HUES64 (cell line): ENCODE data around the gene COL9A3.
A peak's percentile ranks its signal among the peaks of the same experiment; 100 is the strongest.

ENCODE experiments used
- H3K27ac ChIP-seq: 2 replicates; pipeline ENCODE4 v1.7.0; 2013; ENCODE audit warnings: low read depth, low read length, inconsistent platforms
- H3K27me3 ChIP-seq: 2 replicates; pipeline ENCODE4 v1.6.1; 2013; ENCODE audit warnings: mild to moderate bottlenecking, low read length; ENCODE audit not compliant: insufficient read depth
- H3K36me3 ChIP-seq: 2 replicates; pipeline ENCODE4 v1.6.1; 2013; ENCODE audit warnings: mild to moderate bottlenecking, low read length; ENCODE audit not compliant: insufficient read depth
- H3K4me1 ChIP-seq: 2 replicates; pipeline ENCODE4 v1.6.1; 2013; ENCODE audit warnings: mild to moderate bottlenecking, low read length, moderate library complexity; ENCODE audit not compliant: insufficient read depth
- H3K4me3 ChIP-seq: 2 replicates; pipeline ENCODE4 v1.5.1; 2013; ENCODE audit warnings: mild to moderate bottlenecking, low read length, moderate library complexity
- H3K9ac ChIP-seq: 2 replicates; pipeline ENCODE4 v1.6.1; 2013; ENCODE audit warnings: mild to moderate bottlenecking, low read depth, low read length
- H3K9me3 ChIP-seq: 2 replicates; pipeline ENCODE4 v1.6.1; 2013; ENCODE audit warnings: low read depth, low read length; ENCODE audit not compliant: insufficient read depth
- WGBS: fragments of 150-250, 120-280 bp; methylation state at CpG from one replicate; pipeline ENCODE4 v1.1.7; 2013; ENCODE audit warnings: missing lambda C conversion rate; 5-methylcytosine and 5-hydroxymethylcytosine counted together

Gene COL9A3

GRCh38 chr20:62822239-62822787 is 5.5 kb downstream of the COL9A3 start:
- peaks cover 4% of the 10 kb centered on the region; the same call in 1 of the 2 replicates for H3K4me1 ChIP-seq

GRCh38 chr20:62822788-62823651 is 6.2 kb downstream of the COL9A3 start:
- peak overlapping the region; percentile 47; the same call in 1 of the 2 replicates for H3K27ac ChIP-seq
- H3K36me3 ChIP-seq: peaks cover 18% of the 10 kb centered on the region
- H3K4me3 ChIP-seq: no peak overlapping the region
- WGBS: 78% methylated on average over 24 of the region's 24 CpGs
- no peaks in the 10 kb centered on the region for H3K9me3 ChIP-seq
- H3K9ac ChIP-seq: no peak overlapping the region
- peaks cover 4% of the 10 kb centered on the region; the same call in 1 of the 2 replicates for H3K4me1 ChIP-seq
- no peaks in the 10 kb centered on the region; the same call in 1 of the 2 replicates for H3K27me3 ChIP-seq

More at GRCh38 chr20:62822239-62822787, 5.5 kb downstream of the COL9A3 start:
- Histone ChIP-seq H3K36me3 (peaks cover 11% of the 10 kb centered on the region), H3K27ac (no peak overlapping the region; the same call in 1 of the 2 replicates), H3K4me3 (no peak overlapping the region), H3K9ac (no peak overlapping the region), H3K27me3 (peaks cover 3% of the 10 kb centered on the region), H3K9me3 (no peaks in the 10 kb centered on the region)
- 83% methylated on average over 7 of the region's 7 CpGs for WGBS

GRCh38 chr20:62823688-62824475 is 7.0 kb downstream of the COL9A3 start:
- Histone ChIP-seq H3K4me3 (no peak overlapping the region), H3K27me3 (no peaks in the 10 kb centered on the region; the same call in 1 of the 2 replicates), H3K36me3 (peaks cover 22% of the 10 kb centered on the region), H3K9ac (no peak overlapping the region), H3K27ac (peak overlapping the region; percentile 47; the same call in 1 of the 2 replicates), H3K9me3 (no peaks in the 10 kb centered on the region), H3K4me1 (peaks cover 4% of the 10 kb centered on the region; the same call in 1 of the 2 replicates)
- 76% methylated on average over 38 of the region's 38 CpGs for WGBS

- Histone ChIP-seq H3K9me3 (no peaks in the 10 kb centered on the region), H3K4me3 (no peak overlapping the region), H3K4me1 (peaks cover 4% of the 10 kb centered on the region; the same call in 1 of the 2 replicates), H3K27me3 (no peaks in the 10 kb centered on the region; the same call in 1 of the 2 replicates), H3K36me3 (peaks cover 25% of the 10 kb centered on the region), H3K9ac (no peak overlapping the region), H3K27ac (peak overlapping the region; percentile 18; the same call in 1 of the 2 replicates)
- 49% methylated on average over 25 of the region's 36 CpGs for WGBS
These were observed 7.9 kb downstream of the COL9A3 start for GRCh38 chr20:62824476-62825332.

- Histone ChIP-seq H3K9me3 (no peaks in the 10 kb centered on the region), H3K27me3 (no peaks in the 10 kb centered on the region; the same call in 1 of the 2 replicates), H3K4me1 (peaks cover 4% of the 10 kb centered on the region; the same call in 1 of the 2 replicates), H3K27ac (no peak overlapping the region; the same call in 1 of the 2 replicates), H3K9ac (no peak overlapping the region; the same call in 1 of the 2 replicates), H3K36me3 (peaks cover 24% of the 10 kb centered on the region), H3K4me3 (no peak overlapping the region)
- 88% methylated on average over 22 of the region's 22 CpGs for WGBS
These were observed 8.6 kb downstream of the COL9A3 start for GRCh38 chr20:62825333-62825985.

- H3K36me3 ChIP-seq: peaks cover 27% of the 10 kb centered on the region
- peaks cover 4% of the 10 kb centered on the region; the same call in 1 of the 2 replicates for H3K4me1 ChIP-seq
- no peaks in the 10 kb centered on the region; the same call in 1 of the 2 replicates for H3K27me3 ChIP-seq
- H3K4me3 ChIP-seq: no peak overlapping the region
- H3K27ac ChIP-seq: no peak overlapping the region
- 93% methylated on average over 27 of the region's 27 CpGs for WGBS
- H3K9ac ChIP-seq: no peak overlapping the region
- H3K9me3 ChIP-seq: no peaks in the 10 kb centered on the region
These were observed 9.3 kb downstream of the COL9A3 start for GRCh38 chr20:62825986-62826645.

GRCh38 chr20:62826646-62827310 is 9.9 kb downstream of the COL9A3 start:
- no peaks in the 10 kb centered on the region; the same call in 1 of the 2 replicates for H3K27me3 ChIP-seq
- H3K4me1 ChIP-seq: peaks cover 4% of the 10 kb centered on the region
- H3K9ac ChIP-seq: no peak overlapping the region
- 95% methylated on average over 24 of the region's 24 CpGs for WGBS
- peaks cover 28% of the 10 kb centered on the region for H3K36me3 ChIP-seq
- H3K4me3 ChIP-seq: no peak overlapping the region
- H3K9me3 ChIP-seq: no peaks in the 10 kb centered on the region
- H3K27ac ChIP-seq: no peak overlapping the region

GRCh38 chr20:62827311-62828038 is 10.6 kb downstream of the COL9A3 start:
- WGBS: 94% methylated on average over 29 of the region's 29 CpGs

GRCh38 chr20:62828051-62828450 is 11.2 kb downstream of the COL9A3 start:
- Histone ChIP-seq H3K9me3 (no peaks in the 10 kb centered on the region), H3K4me1 (peaks cover 15% of the 10 kb centered on the region), H3K27me3 (no peaks in the 10 kb centered on the region; the same call in 1 of the 2 replicates), H3K9ac (no peak overlapping the region), H3K27ac (no peak overlapping the region), H3K36me3 (peaks cover 30% of the 10 kb centered on the region), H3K4me3 (no peak overlapping the region)
- WGBS: 94% methylated on average over 9 of the region's 9 CpGs

More at GRCh38 chr20:62827311-62828038, 10.6 kb downstream of the COL9A3 start:
- Histone ChIP-seq H3K27ac (no peak overlapping the region), H3K27me3 (no peaks in the 10 kb centered on the region; the same call in 1 of the 2 replicates), H3K9me3 (no peaks in the 10 kb centered on the region), H3K36me3 (peaks cover 26% of the 10 kb centered on the region), H3K4me3 (no peak overlapping the region), H3K4me1 (peaks cover 9% of the 10 kb centered on the region), H3K9ac (no peak overlapping the region)
